ENCODE results near the gene VPS8.

GRCh38 chr3:184880276-184881019 lies 68.5 kb downstream of the VPS8 start:
- no peak for TF ChIP-seq FOXA1 (IDR thresholded peaks at IDR 0.05)
- TF ChIP-seq, protein P1, sequence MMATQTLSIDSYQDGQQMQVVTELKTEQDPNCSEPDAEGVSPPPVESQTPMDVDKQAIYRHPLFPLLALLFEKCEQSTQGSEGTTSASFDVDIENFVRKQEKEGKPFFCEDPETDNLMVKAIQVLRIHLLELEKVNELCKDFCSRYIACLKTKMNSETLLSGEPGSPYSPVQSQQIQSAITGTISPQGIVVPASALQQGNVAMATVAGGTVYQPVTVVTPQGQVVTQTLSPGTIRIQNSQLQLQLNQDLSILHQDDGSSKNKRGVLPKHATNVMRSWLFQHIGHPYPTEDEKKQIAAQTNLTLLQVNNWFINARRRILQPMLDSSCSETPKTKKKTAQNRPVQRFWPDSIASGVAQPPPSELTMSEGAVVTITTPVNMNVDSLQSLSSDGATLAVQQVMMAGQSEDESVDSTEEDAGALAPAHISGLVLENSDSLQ (IDR thresholded peaks at IDR 0.05) = no peak
- TF ChIP-seq SP1 (IDR thresholded peaks at IDR 0.05) = no peak
- no peak for TF ChIP-seq BHLHE40 (IDR thresholded peaks at IDR 0.05; ENCODE audit: borderline replicate concordance)
- TF ChIP-seq CTBP1 (IDR thresholded peaks at IDR 0.05; ENCODE audit: borderline replicate concordance) = no peak

All from HEK293T (cell line).